Colon (tissue), 2 donors: ENCODE data around the gene TANGO6.
"Not testable (repeated sequence)": the region's sequence is repeated elsewhere in the genome, so short reads cannot be mapped to it uniquely, and the experiment has no call there.

ENCODE experiments used
- FAIRE-seq: peaks from 2 replicates; lab custom pipeline; 2012; peaks lifted over from hg19 to GRCh38; lab: Jason Lieb, UNC
- donor health status: control.
- donor health status: control.

TANGO6 gene

DNA sequence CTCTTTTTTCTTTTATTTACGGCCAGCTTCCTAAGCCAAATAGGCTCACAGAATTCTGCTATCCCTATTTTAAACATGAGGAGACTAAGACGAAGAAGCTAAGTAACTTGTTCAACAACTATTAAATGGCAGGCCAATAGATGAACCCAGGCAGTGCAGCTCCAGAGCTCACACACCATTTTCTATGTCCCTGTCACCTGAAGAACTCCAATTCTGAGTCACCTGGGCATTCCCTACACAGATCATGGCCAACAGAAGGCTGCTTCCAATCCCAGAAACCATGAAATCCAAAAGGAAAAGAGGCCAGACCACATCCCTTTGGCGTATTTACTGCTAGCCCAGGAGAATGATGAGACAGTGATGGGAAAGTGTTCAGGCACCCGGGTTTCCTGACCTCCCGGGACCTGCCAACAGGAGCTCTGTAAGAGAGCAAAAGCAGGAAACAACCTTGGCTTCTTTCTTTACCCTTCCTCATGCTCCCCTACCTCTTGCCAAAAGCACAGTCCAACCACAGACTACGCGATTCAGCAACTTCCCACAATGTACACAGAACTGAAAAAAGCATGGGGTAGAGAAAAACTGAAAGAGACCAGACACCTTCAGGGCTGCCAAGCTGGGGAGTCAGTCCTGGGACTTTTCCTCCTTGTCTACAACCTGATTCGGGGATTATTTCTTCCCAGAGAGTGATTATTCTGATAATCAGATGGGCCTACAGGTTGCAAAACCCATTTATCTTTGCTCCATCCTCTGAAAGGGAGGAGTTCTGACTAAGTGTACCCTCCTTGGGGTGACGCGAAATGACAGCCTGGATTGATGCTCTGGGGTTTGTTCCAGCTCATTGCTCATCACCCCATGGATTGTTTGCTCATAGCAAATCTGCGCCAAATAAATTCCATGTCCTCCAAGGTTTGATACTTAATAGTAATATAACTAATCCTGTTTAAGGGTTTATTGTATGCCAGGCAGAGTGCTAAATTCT is 214.4 kb downstream of the TANGO6 start:
- FAIRE-seq: no peak

DNA sequence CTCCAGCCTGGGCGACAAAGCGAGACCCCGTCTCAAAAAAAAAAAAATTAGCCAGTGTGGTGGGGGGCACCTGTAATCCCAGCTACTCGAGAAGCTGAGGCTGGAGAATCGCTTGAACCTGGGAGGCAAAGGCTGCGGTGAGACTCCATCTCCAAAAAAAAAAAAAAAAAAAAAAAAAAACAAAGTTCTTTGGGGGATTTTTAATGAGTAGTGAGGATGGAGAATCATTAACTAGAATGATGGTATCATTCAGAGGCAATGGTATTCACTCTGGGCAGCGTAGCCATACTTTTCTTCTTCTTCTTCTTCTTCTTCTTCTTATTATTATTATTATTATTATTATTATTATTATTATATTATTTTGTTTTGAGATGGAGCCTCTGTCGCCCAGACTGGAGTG is 220.2 kb downstream of the TANGO6 start:
- FAIRE-seq: not testable (repeated sequence)

DNA sequence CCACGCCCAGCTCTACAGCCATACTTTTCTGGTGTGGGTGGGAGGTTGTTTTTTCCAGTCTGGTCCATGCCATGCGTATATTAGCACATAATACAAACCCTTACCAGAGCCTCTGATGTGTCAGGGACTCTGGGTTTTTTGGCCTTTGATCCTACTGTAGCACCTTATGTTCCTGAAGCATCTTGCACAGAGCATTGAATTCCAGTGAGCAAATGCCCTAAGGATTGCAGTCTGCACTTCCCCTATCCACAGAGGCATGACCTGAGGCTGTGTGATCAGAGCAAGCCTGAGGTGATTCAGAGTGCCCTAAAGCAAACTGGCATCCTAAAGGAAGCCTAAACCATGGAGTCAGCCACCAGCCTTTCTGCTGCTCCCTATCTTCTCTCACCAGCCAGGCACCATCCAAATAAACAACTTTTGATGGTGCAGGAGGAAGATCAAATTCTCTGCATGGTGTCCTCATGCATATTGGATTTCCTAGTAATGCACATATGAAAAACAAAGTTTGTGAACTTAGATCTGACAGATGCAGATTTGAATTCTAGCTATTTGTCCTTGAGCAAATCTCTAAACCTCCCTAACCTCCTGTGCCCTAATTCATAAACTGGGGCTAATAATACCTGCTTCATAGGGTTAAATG is 220.9 kb downstream of the TANGO6 start:
- no peak for FAIRE-seq

DNA sequence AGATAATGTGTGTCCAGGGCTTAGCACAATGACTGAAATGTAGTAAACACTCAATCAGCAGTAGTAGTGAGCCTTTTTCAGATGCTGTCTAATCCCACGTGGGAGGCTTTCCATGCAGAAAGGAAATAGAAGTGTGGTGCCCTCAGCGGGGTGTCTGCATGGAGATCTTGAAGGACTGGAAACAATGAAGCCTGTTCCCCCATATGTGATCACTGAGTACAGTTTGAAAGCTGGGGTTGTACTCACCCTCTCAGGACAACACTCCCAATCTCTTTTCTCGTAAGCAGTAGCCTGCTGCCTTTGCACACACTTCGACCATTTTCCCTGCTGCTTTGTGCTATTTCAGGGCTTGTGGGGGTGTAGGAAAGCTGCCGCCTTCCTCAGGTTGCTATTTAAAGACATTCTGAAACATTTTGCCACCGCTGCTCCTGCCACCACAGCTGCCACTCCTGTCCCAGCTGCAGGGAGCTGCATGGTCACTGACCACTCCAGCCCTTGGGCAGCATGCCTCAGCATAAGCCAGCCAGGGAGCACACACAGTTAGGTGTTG is 221.5 kb downstream of the TANGO6 start:
- no peak for FAIRE-seq

DNA sequence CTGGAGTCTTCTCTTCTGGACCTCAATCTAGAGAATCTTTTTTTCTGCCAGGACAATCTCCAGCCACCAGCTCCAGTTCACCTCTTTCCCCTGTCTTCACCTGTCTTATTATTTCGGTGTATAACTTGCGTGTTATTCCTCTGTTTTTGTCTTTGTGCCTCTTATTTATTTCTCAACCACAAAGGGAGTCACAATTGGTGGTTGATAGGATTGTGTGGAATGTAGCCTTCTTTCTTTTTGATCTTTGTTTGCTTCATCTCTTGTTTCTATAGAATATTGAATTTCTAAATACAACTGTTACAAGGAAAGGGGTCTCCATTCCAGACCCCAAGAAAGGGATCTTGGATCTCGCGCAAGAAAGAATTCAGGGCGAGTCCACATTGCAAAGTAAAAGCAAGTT is 226.2 kb downstream of the TANGO6 start:
- FAIRE-seq: no peak

DNA sequence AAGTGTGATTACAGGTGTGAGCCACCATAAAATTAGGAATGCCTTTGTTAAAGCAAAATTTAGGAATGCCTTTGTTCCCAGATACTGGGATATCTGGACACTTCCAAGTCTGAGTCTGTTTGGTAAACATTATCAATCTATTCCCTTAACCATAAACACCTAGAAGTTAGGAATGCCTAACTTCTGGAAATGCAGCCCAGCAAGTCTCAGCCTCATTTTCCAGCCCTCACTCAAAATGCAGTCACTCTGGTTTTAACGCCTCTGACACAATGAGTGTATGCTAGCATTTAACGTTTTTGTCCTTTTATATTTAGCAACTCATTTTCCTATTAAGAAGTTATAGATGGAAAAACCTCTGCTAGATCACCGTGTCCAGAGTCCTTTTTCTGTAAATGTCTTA is 227.7 kb downstream of the TANGO6 start:
- no peak for FAIRE-seq

DNA sequence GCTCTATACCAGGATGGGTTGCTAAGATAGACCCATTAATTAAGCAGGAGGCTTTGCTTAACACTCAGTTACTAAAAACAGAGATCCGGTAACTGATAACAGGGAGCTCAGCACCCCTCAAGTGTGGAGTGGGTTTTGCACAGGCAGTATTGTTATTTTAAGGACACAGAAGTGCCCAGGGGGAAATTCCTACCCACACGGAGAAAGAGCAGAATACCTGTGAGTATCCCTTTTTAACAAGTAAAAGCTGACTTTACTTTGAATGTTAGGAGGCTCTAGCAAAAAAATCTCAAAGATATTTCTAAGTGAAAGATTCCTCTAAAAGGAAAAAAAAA is 229.3 kb downstream of the TANGO6 start:
- no peak for FAIRE-seq

DNA sequence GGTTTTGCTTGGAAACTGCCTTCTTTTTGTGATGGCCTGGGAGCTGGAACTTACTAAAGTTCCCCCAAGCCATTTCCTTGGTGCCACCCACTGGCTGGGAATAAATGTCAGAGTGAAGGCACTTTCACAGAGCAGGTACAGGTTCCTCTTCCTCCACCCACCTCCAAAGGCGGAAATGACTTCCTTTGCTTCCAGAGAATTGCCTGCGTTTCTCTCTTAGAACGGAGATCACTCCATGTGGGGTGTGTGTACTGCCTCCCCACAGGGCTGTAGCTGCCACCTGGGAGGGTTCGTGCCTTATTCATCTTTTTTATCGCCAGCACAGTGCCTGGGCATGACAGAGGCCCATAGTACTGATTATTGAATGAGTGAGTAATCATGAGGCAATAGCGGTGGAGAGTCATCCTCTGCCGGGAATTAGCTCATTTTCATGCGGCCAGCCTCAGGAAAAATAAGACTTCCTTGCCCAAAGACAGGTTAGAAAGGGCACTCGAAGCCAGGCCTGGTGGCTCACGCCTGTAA is 229.9 kb downstream of the TANGO6 start:
- FAIRE-seq: no peak

DNA sequence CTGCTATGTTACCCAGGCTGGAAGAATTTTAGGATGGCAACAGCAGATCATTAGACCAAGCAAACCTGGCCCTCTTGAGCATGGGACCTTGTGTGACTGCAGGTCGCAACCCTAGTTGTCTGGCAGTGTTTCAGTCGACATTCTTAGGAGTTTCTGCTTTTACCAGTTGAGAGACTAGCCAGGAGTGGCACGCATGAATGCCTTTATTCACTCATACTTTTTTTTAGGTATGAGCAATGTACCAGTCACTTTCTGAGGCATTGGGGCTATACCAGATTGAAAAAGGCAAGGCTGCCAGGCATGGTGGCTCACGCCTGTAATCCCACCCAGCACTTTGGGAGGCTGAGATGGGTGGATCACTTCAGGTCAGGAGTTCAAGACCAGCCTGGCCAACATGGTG is 233.9 kb downstream of the TANGO6 start:
- no peak for FAIRE-seq

DNA sequence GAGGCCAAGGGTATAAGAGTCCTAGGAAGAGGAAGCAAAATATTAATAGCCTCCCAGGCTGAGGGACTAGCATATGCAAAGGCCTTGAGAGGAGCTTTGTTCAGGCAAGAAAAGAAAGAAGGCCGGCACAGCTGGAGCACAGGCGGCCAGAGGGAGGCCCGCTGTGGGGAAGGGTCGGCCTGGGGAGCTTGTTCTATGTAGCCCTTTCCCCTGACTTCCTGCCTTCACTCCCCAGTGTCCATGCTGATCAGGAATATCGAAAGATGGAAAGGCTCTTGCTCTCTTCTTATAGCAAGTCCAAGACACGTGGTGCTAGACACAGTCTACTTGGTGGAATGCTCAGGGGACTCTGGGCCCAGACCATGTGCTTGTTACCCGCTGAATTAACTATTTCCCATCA is 234.7 kb downstream of the TANGO6 start:
- no peak for FAIRE-seq

DNA sequence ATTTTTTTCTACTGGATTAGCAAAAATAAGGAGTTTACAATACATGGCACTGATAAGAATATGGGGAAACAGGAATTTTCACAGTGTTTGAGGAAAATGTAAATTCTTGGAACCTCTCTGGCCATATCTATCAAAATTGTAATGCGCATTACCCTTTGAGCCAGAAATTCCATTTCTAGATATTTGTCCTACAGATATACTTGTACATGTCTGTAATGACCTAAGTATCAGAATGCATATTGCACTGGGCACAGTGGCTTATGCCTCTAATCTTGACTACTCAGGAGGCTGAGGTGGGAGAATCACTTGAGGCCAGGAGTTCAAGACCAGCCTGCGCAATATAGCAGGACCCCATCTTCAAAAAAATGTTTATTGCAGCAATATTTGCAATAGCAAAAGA is 236.4 kb downstream of the TANGO6 start:
- FAIRE-seq: no peak

DNA sequence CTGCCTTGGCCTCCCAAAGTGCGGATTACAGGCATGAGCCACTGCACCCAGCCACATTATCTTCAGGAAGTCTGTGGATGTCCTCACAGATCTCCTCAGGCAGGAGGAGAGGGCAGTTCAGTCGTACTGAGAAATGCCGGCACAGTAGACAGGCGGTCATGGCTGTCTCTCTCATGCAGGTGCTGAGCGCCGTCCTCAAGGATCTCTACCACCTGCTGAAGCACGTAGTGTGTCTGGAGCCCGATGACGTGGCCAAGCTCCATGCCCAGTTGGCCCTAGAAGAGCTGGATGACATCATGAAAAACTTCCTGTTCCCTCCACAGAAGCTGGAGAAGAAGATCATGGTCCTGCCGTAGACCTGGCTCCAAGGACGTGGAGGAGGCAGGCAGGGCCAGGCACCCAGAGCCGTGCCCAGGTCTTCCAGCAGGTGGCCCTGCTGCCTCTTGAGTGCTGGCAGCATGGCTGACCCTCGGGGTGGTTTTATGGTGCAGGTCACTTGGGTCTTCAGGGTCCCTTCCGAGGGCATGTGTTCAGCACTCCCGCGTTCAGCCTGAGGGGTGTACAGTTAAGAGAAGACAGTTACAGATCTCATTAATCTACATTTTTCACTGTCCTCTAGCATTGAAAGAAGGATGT is 240.1 kb downstream of the TANGO6 start:
- FAIRE-seq: no peak

DNA sequence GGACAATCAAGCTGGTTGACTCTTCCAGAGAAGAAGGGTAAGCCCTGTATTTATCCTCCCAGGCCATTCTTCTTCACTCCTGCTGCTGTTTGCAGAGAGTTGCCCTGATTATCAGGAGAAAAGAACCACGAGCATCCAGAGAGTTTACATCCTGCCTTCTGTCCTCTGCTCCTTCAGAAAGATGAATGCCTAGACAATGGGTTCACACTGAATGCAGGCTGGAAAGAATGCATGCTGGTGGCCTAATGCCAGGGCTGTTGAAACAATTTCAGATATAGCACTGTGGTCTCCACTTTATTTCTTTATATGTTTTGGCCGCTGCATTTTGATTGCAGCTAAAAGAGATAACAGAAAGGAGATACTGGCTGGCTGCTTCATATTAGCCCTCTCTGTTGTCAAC is 241.0 kb downstream of the TANGO6 start:
- FAIRE-seq: no peak

DNA sequence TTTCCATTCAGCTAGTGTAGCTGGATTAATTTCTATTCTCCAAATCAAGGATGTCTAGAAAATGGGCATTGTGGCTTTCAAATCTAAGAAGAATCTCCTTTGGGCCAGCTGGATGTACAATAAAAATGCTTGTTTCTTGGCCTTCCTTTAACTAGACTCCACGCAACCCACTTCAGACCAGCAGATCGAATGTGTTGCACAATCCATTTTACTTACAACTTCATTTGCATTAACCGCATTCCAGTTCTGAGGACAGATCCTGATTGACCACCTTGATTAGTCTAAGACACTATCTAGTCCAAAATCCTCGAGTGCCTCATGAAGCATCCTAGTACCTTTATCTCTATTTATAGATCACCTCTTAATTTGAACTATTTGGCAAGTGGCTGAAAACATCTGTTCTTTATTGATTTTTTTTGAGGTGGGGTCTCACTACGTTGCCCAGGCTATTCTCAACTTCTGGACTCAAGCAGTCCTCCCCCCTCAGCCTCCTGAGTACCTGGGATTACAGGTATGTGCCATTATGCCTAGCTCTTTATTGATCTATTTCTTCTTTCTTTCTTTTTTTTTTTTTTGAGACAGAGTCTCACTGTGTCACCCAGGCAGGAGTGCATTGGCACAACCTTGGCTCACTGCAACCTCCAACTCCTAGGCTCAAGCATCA is 241.8 kb downstream of the TANGO6 start:
- FAIRE-seq: no peak

DNA sequence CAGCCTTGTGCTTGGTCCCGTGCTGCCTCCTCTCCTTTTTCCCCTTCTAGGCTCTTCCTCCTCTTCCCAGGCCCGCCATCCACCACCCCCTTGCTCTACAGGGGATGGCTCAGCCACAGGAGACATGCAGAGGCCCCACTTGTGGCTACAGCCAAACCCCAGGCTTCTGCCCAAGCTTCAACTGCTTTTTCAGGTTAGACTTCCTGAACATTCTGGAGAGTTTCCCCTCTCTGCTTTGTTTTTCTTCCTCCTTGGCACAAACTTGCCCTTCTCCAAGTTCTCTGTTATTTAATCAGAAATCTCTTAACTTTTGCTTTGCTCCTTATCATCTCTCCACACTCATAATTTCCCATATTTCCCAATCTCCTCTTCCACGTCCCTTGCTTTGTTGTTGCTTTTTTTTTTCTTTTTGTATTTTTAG is 243.8 kb downstream of the TANGO6 start:
- FAIRE-seq: no peak

DNA sequence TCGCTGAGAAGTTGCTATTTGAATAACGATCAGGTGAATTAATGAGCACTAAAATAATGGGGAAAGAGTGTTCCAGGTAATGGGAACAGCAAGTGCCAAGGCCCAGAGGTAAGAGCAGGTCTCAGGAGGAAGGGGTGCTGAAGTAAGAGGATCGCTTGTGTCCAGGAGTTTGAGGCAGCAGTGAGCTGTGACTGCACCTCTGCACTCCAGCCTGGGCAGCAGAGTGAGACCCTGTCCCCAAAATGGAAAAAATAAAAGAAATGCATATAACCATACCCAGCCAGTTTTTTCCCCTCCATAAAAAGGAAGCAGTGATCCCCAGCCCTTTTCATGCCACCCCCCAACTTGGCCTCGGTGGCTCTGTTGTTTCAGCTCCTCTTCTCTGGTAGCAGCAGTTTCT is 245.4 kb downstream of the TANGO6 start:
- no peak for FAIRE-seq

DNA sequence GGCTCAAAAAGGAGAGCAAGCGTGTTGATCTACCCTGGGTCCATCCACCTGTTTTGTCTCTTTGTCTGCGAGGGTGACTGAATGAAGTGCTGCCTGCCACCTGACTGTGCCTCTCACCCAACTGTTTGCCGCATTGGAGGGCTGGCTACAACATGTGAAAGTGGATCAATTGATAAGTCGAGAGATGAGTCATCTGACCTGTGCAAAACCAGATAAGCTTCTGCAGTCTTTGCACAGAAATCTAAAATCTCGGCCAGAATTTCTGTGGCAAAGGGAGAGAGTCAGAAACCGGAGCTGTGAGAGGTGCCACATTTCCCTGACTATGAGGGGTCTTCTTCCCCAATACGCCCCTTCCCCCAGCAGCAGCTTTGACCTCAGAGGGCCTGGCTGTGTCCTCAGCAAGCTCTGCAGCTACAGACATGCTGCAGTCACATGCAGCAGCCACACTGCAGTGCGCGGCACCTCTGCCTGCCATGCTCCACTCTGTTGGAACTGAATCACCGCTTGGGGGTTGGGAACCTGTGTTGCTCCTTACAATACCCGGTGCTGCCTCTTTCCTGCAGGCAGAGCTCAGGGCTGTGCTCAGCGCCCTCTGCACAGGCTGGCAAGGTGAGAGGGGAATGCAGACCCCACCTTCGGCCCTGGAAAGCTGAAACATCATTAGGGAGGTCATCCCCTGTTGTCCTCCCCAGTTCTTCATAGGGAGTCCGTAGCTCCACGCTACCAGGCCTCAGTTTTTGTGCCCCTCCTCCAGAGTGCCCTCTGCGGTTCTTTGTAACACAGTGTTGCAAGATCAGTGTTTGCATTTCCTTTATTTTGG is 246.0 kb downstream of the TANGO6 start:
- FAIRE-seq: no peak

DNA sequence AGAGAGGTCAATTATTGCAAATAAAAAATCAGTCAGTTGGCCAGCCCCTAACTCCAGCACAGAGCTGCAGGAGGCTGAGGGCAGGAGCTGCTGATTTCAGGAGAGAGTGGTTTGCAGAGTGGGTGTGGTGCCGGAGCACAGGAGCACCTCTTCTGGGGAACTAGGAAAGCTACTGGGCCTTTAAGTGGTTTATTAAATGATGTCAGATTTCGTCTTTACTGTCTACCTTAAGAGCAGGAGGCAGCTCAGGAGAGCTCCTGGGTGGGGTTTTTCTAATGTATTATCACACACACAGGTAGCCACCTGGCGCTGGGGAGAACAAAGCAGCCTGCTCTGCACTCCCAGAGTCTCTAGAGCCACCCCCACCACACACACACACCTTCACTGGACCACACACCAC is 250.6 kb downstream of the TANGO6 start:
- FAIRE-seq: no peak

DNA sequence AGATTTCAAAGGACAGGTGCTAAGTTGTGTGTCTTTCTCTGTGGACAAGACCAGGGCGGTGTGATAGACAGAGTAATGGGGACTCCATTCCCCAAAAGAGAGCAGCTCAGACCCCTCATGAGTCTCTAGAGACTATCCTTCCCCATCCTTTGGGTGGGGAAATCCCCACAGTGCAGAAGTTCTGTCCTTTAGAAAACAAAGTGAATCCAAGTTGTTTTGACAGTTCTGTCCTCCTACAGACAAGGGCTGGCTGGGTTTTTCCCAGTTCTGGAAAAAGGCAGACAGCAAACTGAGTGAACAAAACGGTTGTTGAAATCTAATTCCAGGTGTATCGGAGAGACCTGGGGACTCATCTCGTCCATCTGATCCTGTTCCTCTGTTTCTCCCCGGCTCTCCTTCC is 251.2 kb downstream of the TANGO6 start:
- no peak for FAIRE-seq

DNA sequence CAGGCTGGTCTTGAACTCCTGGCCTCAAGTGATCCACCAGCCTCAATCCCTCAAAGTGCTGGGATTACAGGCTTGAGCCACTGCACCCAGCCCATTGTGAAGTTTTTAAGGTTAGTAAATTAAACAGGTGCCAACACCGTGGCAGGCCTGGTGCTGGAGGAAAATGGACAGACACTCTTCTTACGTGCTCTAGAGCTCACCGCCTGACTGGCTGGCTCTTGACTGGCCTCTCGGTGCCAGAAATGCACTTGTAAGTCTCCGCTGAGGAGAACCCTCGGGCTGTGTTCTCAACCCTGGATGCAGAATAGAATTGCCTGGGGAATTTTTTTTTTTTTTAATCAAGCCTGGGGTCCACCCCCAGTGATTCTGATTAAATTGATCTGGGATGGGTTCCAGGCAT is 251.9 kb downstream of the TANGO6 start:
- no peak for FAIRE-seq

DNA sequence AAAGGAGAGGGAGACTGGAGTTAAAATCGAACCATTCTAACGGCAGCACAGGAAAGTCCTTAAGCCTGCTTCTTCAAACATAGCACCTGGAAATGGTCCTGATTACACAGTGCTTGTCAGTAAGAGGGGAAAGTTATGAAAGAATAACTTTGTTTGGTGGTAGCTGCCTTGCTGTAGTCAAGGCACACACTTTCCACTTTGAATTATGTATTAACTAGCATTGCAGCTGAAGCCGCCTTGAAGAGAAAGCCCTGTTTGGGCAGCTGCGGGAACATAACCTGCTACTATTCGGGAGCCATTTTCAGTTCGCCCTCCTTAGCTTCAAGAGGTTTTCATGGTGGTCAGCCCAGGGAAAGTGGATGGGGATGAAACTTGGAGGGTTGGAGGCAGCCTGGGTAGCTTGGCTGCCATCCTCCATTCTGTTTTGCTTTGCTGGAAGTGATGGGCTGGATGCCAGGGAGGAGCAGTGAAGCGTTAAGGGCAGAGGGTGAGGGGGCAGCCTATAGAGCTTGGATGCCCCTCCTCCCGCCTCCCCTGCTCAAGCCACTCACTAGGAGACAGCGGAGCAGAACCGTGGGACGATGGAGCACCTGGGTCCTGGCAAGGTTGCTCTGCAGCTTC is 256.9 kb downstream of the TANGO6 start:
- FAIRE-seq: no peak
